HG03378 (cell line): Measurements from ENCODE around the gene NCEH1.
A peak's percentile ranks its signal among the peaks of the same experiment; 100 is the strongest.

Experiments used
- ATAC-seq: cut with Tn5 transposase; IDR thresholded peaks from one replicate; pipeline ENCODE4 v1.9.1; 2021; ENCODE audit warnings: mild to moderate bottlenecking, moderate library complexity; ENCODE audit not compliant: unreplicated experiment

The NCEH1 gene

GRCh38 chr3:172591125-172591605 lies 119.7 kb downstream of the NCEH1 start:
- no peak for ATAC-seq

GRCh38 chr3:172586436-172586835 lies 124.4 kb downstream of the NCEH1 start:
- no peak for ATAC-seq

- no peak for ATAC-seq
Measured at GRCh38 chr3:172585954-172586353, 124.9 kb downstream of the NCEH1 start.

DNA sequence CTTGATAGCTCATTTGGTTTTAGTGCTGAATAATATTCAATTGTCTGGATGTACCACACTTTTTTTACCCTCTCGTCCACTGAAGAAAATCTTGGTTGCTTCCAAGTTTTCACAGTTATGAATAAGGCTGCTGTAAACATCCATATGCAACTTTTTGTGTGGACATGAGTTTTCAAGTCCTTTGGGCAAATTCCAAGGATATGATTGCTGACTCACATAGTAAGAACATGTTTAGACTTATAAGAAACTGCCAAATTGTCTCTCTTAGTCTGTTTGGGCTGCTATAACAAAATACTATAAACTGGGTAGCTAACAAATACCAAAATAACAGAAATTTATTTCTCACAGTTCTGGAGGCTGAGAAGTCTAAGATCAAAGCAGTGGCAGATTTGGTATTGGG lies 128.2 kb downstream of the NCEH1 start:
- ATAC-seq, result no peak

- no peak for ATAC-seq
Measured at GRCh38 chr3:172581757-172582166, 129.1 kb downstream of the NCEH1 start.

GRCh38 chr3:172580680-172581401 lies 130.0 kb downstream of the NCEH1 start:
- ATAC-seq, result peak; percentile 82
